Ovary (tissue), 3 donors: ENCODE results near the gene RIPOR2.

ENCODE experiments used
- POLR2A ChIP-seq: fragments of 450-650 bp; IDR thresholded peaks from one replicate; pipeline ENCODE4 v1.6.1; 2017; ENCODE audit warnings: antibody characterized with exemption, mild to moderate bottlenecking, moderate library complexity
- TF ChIP-seq, protein P1 (sequence below), 3 donors: fragments of 450-650 bp in 2 of 3; fragments of 200-600 bp in 1 of 3; IDR thresholded peaks; one replicate each; pipeline versions ENCODE4 v1.5.1 to v1.8.0; 2016 to 2022; ENCODE audit warnings: antibody characterized with exemption in 3 of 3, mild to moderate bottlenecking in 1 of 3
- donor health status: DM: no; HTN: no; CAD: no.

- TF ChIP-seq, protein P1, sequence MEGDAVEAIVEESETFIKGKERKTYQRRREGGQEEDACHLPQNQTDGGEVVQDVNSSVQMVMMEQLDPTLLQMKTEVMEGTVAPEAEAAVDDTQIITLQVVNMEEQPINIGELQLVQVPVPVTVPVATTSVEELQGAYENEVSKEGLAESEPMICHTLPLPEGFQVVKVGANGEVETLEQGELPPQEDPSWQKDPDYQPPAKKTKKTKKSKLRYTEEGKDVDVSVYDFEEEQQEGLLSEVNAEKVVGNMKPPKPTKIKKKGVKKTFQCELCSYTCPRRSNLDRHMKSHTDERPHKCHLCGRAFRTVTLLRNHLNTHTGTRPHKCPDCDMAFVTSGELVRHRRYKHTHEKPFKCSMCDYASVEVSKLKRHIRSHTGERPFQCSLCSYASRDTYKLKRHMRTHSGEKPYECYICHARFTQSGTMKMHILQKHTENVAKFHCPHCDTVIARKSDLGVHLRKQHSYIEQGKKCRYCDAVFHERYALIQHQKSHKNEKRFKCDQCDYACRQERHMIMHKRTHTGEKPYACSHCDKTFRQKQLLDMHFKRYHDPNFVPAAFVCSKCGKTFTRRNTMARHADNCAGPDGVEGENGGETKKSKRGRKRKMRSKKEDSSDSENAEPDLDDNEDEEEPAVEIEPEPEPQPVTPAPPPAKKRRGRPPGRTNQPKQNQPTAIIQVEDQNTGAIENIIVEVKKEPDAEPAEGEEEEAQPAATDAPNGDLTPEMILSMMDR (IDR thresholded peaks at IDR 0.05), result no peak
- TF ChIP-seq POLR2A, result no peak
Measured at GRCh38 chr6:24906314-24906713, 29.4 kb downstream of the RIPOR2 start.
